Esophagus squamous epithelium (tissue), 4 donors: ENCODE data around the gene SLC6A19.

ENCODE experiments used
- POLR2A ChIP-seq, 4 donors: fragments of 450-650 bp; IDR thresholded peaks; one replicate each; pipeline ENCODE4 v1.6.1; 2017; ENCODE audit warnings: antibody characterized with exemption in 4 of 4, mild to moderate bottlenecking in 4 of 4, moderate library complexity in 3 of 4
- TF ChIP-seq, protein P1 (sequence below), 6 experiments: fragments of 450-650 bp in 4 of 6; fragments of 200-600 bp in 2 of 6; sonication (generic) in 2 of 6; IDR thresholded peaks; one replicate each; pipeline ENCODE4 v1.5.1; 2016 to 2019; ENCODE audit warnings: antibody characterized with exemption in 6 of 6, mild to moderate bottlenecking in 4 of 6, moderate library complexity in 4 of 6

DNA sequence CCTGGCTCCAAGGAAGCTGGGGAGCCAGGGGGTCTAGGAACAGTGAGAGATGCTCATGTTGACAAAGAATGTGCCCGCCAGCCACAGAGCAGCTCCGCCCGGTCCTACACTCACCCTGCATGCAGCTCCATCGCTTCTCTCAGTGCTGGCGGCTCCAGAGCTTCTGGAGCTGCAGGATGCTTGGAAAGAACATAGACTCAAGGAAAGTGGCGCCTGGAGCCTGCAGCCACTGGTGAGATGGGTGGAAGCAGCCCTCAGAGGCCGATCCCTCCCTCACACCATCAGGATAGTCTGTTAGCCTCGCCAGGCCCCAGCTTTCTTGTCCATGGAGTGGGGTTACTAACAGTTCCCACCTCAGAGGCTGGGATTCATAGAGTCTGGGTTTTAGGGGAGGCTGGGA lies 26.4 kb upstream of the SLC6A19 start:
- TF ChIP-seq, protein P1, sequence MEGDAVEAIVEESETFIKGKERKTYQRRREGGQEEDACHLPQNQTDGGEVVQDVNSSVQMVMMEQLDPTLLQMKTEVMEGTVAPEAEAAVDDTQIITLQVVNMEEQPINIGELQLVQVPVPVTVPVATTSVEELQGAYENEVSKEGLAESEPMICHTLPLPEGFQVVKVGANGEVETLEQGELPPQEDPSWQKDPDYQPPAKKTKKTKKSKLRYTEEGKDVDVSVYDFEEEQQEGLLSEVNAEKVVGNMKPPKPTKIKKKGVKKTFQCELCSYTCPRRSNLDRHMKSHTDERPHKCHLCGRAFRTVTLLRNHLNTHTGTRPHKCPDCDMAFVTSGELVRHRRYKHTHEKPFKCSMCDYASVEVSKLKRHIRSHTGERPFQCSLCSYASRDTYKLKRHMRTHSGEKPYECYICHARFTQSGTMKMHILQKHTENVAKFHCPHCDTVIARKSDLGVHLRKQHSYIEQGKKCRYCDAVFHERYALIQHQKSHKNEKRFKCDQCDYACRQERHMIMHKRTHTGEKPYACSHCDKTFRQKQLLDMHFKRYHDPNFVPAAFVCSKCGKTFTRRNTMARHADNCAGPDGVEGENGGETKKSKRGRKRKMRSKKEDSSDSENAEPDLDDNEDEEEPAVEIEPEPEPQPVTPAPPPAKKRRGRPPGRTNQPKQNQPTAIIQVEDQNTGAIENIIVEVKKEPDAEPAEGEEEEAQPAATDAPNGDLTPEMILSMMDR (IDR thresholded peaks at IDR 0.05) = no peak
- no peak for TF ChIP-seq POLR2A (IDR thresholded peaks at IDR 0.05)
